Activated T-helper 17 cell treated with anti-CD3 and anti-CD28 coated beads, Interleukin-2, amount 50 U/mL, for 72 hours (primary cell): ENCODE data around the gene ZBBX. TPM values are rescaled to one million over a fixed set of nuclear protein-coding genes. Genes with fewer than 3 reads are reported as not detected.

Source experiments
- ATAC-seq: fragments of 150-1000 bp; cut with Tn5 transposase; replicated peaks from 2 replicates; pipeline ENCODE4 v1.10.0; 2021; ENCODE audit warnings: mild to moderate bottlenecking, moderate library complexity
- H3K27ac Mint-ChIP-seq: one replicate; pipeline ENCODE4 v1.8.0; 2022; ENCODE audit warnings: mixed read lengths
- H3K27me3 Mint-ChIP-seq: one replicate; pipeline ENCODE4 v1.8.0; 2022; ENCODE audit warnings: mixed read lengths
- H3K36me3 Mint-ChIP-seq: one replicate; pipeline ENCODE4 v1.8.0; 2022; ENCODE audit warnings: low read depth, mild to moderate bottlenecking, mixed read lengths
- H3K4me1 Mint-ChIP-seq: one replicate; pipeline ENCODE4 v1.8.0; 2022; ENCODE audit warnings: mixed read lengths
- H3K4me3 Mint-ChIP-seq: one replicate; pipeline ENCODE4 v1.8.0; 2022; ENCODE audit warnings: mild to moderate bottlenecking, mixed read lengths
- H3K9me3 Mint-ChIP-seq: one replicate; pipeline ENCODE4 v1.8.0; 2022; ENCODE audit warnings: mixed read lengths
- total RNA-seq, 2 donors: library from RNA; stranded (reverse); gene quantifications; one replicate each; pipeline ENCODE4 v1.2.3, GENCODE V29; 2022

The ZBBX gene
- total RNA-seq, 2 donors from 2014 or later = not detected

GRCh38 chr3:167354751-167355150, 25.3 kb downstream of the ZBBX start:
- no peak overlapping the region for H3K4me3 Mint-ChIP-seq
- peaks cover 3% of the 10 kb centered on the region for H3K27me3 Mint-ChIP-seq
- no peak for ATAC-seq
- H3K4me1 Mint-ChIP-seq = no peaks in the 10 kb centered on the region
- peaks cover 4% of the 10 kb centered on the region for H3K9me3 Mint-ChIP-seq
- H3K27ac Mint-ChIP-seq = no peak overlapping the region
- H3K36me3 Mint-ChIP-seq = no peaks in the 10 kb centered on the region

- ATAC-seq = no peak
- Mint-ChIP-seq H3K4me1 (no peaks in the 10 kb centered on the region), H3K27ac (no peak overlapping the region), H3K27me3 (peaks cover 6% of the 10 kb centered on the region), H3K4me3 (no peak overlapping the region), H3K36me3 (no peaks in the 10 kb centered on the region), H3K9me3 (no peaks in the 10 kb centered on the region)
Observed at GRCh38 chr3:167350245-167350862, 29.7 kb downstream of the ZBBX start.

DNA sequence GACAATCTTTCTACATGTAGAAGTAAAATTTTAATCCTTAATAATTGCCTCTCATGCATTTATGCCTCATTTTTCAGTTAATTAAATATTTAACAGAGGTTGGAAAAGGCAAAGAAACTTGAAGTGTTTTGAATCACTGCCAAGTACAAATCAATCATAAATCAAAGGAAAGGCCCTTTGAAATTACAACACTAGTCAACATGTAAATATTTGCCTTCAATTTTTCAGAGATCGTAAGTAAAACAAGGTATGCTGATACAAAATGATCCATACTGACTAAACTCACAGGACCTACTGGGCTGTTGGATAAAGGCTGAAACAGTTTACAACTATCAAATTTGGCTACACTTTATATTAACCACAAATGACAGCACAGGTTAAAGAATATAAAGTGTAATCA, 33.9 kb downstream of the ZBBX start:
- H3K4me1 Mint-ChIP-seq = no peaks in the 10 kb centered on the region
- no peak overlapping the region for H3K4me3 Mint-ChIP-seq
- H3K36me3 Mint-ChIP-seq = no peaks in the 10 kb centered on the region
- no peaks in the 10 kb centered on the region for H3K9me3 Mint-ChIP-seq
- ATAC-seq = no peak
- no peak overlapping the region for H3K27ac Mint-ChIP-seq
- H3K27me3 Mint-ChIP-seq = peaks cover 3% of the 10 kb centered on the region

- H3K36me3 Mint-ChIP-seq = no peaks in the 10 kb centered on the region
- H3K27ac Mint-ChIP-seq = no peak overlapping the region
- H3K27me3 Mint-ChIP-seq = peaks cover 4% of the 10 kb centered on the region
- no peaks in the 10 kb centered on the region for H3K9me3 Mint-ChIP-seq
- ATAC-seq = no peak
- no peak overlapping the region for H3K4me3 Mint-ChIP-seq
- H3K4me1 Mint-ChIP-seq = no peaks in the 10 kb centered on the region
Observed at GRCh38 chr3:167330993-167331785, 48.9 kb downstream of the ZBBX start.

GRCh38 chr3:167323572-167323971, 56.5 kb downstream of the ZBBX start:
- Mint-ChIP-seq H3K36me3 (no peaks in the 10 kb centered on the region), H3K4me3 (no peak overlapping the region), H3K27me3 (peaks cover 3% of the 10 kb centered on the region), H3K4me1 (no peaks in the 10 kb centered on the region), H3K27ac (no peak overlapping the region), H3K9me3 (no peaks in the 10 kb centered on the region)
- ATAC-seq = no peak

GRCh38 chr3:167318996-167319615, 61.0 kb downstream of the ZBBX start:
- no peaks in the 10 kb centered on the region for H3K36me3 Mint-ChIP-seq
- no peak overlapping the region for H3K4me3 Mint-ChIP-seq
- H3K27me3 Mint-ChIP-seq = no peaks in the 10 kb centered on the region
- ATAC-seq = no peak
- no peak overlapping the region for H3K27ac Mint-ChIP-seq
- H3K9me3 Mint-ChIP-seq = no peaks in the 10 kb centered on the region
- H3K4me1 Mint-ChIP-seq = no peaks in the 10 kb centered on the region

GRCh38 chr3:167318306-167318705, 61.8 kb downstream of the ZBBX start:
- Mint-ChIP-seq H3K4me3 (no peak overlapping the region), H3K36me3 (no peaks in the 10 kb centered on the region), H3K27ac (no peak overlapping the region), H3K9me3 (no peaks in the 10 kb centered on the region), H3K4me1 (no peaks in the 10 kb centered on the region), H3K27me3 (no peaks in the 10 kb centered on the region)
- ATAC-seq = no peak

DNA sequence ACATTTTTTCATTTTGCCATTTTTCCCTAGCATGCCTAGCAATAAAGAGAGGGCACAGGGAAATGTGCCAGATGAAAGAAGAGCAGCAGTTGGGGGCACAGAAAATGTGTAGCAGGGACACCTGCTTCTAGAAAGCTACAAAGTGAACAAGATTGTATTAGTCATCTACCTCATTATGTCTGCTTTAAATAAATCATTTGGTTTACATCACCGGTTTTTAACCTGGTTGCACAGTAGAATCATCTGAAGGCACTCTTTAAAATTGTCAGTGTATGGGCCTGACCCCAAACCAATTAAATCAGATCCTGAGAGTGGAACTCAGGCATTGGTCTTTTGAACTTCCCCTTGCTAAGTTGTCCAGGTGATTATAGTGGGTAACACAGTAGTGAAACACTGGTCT, 73.8 kb downstream of the ZBBX start:
- no peaks in the 10 kb centered on the region for H3K36me3 Mint-ChIP-seq
- no peaks in the 10 kb centered on the region for H3K27me3 Mint-ChIP-seq
- no peak for ATAC-seq
- no peak overlapping the region for H3K27ac Mint-ChIP-seq
- no peaks in the 10 kb centered on the region for H3K4me1 Mint-ChIP-seq
- no peak overlapping the region for H3K4me3 Mint-ChIP-seq
- H3K9me3 Mint-ChIP-seq = no peaks in the 10 kb centered on the region

DNA sequence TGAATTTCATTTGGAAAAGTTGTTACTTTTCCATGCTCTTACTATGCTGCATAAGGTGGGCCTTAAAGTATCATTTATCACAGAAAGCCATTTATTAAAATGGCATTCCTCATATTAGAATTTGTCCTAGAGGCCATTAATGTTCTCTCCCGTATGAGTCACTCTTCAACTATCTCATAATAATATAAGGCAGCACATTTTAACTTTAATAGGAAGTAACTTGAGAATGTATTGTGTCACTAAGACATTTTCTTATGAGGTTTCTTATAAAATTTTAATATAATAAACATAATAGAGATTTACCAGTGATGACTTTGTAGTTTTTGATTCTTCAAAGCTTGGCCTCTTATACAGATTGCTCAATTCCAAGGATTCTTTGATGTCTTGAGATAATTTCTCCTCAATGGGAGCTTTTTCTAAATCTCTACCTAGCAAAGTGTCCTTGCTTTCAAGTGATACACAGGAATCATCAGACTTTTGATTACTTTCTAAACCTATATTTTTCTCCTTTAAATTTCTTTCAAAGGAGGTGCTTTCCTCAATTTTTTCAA, 74.7 kb downstream of the ZBBX start:
- Mint-ChIP-seq H3K4me1 (no peaks in the 10 kb centered on the region), H3K36me3 (no peaks in the 10 kb centered on the region), H3K9me3 (no peaks in the 10 kb centered on the region), H3K27ac (no peak overlapping the region), H3K27me3 (no peaks in the 10 kb centered on the region), H3K4me3 (no peak overlapping the region)
- no peak for ATAC-seq

GRCh38 chr3:167304077-167304476, 76.0 kb downstream of the ZBBX start:
- Mint-ChIP-seq H3K36me3 (no peaks in the 10 kb centered on the region), H3K9me3 (no peaks in the 10 kb centered on the region), H3K27me3 (no peaks in the 10 kb centered on the region), H3K4me1 (no peaks in the 10 kb centered on the region), H3K4me3 (no peak overlapping the region), H3K27ac (no peak overlapping the region)
- ATAC-seq = no peak

- ATAC-seq = no peak
- Mint-ChIP-seq H3K27me3 (no peaks in the 10 kb centered on the region), H3K4me3 (no peak overlapping the region), H3K4me1 (no peaks in the 10 kb centered on the region), H3K9me3 (no peaks in the 10 kb centered on the region), H3K36me3 (no peaks in the 10 kb centered on the region), H3K27ac (no peak overlapping the region)
Observed at GRCh38 chr3:167302678-167303077, 77.4 kb downstream of the ZBBX start.

GRCh38 chr3:167300207-167300606, 79.9 kb downstream of the ZBBX start:
- ATAC-seq = no peak
- Mint-ChIP-seq H3K4me1 (no peaks in the 10 kb centered on the region), H3K36me3 (no peaks in the 10 kb centered on the region), H3K27ac (no peak overlapping the region), H3K4me3 (no peak overlapping the region), H3K27me3 (no peaks in the 10 kb centered on the region), H3K9me3 (no peaks in the 10 kb centered on the region)

DNA sequence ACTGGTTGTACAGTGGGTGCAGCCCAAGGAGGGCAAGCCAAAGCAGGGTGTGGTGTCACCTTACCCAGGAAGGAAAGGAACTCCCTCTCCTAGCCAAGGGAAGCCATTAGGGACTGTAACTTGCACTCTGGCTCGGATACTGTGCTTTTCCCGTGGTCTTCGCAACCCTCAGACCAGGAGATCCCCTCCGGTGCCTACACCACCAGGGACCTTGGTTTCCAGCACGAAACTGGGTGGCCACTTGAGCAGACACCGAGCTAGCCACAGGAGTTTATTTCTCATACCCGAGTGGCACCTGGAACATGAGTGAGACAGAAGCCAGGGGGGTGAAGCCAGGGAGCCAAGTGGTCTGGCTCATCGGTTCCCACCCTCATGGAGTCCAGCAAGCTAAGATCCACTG, 90.7 kb downstream of the ZBBX start:
- no peaks in the 10 kb centered on the region for H3K36me3 Mint-ChIP-seq
- no peaks in the 10 kb centered on the region for H3K4me1 Mint-ChIP-seq
- H3K9me3 Mint-ChIP-seq = peaks cover 13% of the 10 kb centered on the region
- no peak overlapping the region for H3K4me3 Mint-ChIP-seq
- no peaks in the 10 kb centered on the region for H3K27me3 Mint-ChIP-seq
- no peak overlapping the region for H3K27ac Mint-ChIP-seq
- ATAC-seq = no peak

DNA sequence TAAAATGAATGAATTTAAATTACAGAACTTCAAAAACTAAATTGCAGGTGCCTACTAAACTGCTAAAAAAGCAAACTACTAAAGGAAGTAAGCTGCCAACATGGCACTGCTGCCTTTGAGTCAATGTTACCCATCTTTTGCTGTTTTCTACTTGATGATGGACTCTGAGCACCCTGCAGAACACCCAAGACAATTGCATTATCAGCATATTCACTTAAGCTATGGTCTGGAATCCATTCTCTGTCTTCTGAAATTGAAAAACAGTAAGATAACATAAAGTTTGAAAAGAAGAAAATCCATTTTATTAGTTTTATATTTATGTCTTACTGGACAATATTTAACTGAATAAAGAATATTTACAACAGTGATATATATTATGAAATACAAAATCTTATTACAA, 91.4 kb downstream of the ZBBX start:
- Mint-ChIP-seq H3K36me3 (no peaks in the 10 kb centered on the region), H3K4me3 (no peak overlapping the region), H3K9me3 (peaks cover 13% of the 10 kb centered on the region), H3K27me3 (no peaks in the 10 kb centered on the region), H3K4me1 (no peaks in the 10 kb centered on the region), H3K27ac (no peak overlapping the region)
- no peak for ATAC-seq

DNA sequence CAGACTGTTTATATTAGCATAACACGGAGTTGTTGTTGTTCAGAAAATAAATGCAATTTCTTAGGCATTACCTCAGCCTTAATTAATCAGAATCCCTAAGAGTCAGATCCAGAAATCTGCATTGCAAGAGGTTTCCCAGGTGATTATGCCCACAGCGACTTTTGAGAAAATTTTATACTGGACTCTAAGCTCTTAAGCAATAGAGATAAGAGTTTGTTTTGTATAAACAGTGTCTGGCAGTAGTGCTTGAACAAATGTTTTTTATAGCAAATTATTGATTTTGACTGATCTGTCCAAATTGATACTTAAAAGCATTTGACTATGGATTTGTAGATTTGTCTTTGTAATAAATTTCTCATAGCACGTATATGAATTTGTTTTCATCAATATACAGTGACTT, 92.8 kb downstream of the ZBBX start:
- peaks cover 10% of the 10 kb centered on the region for H3K9me3 Mint-ChIP-seq

More for the DNA sequence above, 92.8 kb downstream of the ZBBX start:
- no peaks in the 10 kb centered on the region for H3K36me3 Mint-ChIP-seq
- no peaks in the 10 kb centered on the region for H3K4me1 Mint-ChIP-seq
- ATAC-seq = no peak
- H3K27ac Mint-ChIP-seq = no peak overlapping the region
- no peaks in the 10 kb centered on the region for H3K27me3 Mint-ChIP-seq
- H3K4me3 Mint-ChIP-seq = no peak overlapping the region
